Measurements from ENCODE around the gene NES.

NES gene

DNA sequence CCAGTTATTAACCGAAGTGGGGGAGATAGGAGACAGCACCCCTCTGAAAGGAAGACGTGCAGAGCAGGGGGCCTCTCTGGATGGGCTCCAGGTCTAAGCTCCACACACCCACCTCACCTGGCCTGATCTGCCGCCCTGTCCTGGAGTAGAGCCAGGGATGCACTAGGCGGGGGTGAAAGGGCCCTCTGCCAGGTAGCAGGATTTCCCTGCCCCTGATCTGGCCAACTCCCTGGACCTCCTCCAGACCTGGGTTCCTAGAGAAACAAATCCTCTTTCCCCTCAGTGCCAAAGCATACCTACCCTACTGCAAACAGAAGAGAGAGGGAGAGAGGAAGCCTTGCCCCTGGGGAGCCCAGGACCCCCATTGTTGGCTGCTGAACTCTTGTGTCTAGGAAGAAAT, 26.1 kb upstream of the NES start:
- DNase-seq = no peak

DNA sequence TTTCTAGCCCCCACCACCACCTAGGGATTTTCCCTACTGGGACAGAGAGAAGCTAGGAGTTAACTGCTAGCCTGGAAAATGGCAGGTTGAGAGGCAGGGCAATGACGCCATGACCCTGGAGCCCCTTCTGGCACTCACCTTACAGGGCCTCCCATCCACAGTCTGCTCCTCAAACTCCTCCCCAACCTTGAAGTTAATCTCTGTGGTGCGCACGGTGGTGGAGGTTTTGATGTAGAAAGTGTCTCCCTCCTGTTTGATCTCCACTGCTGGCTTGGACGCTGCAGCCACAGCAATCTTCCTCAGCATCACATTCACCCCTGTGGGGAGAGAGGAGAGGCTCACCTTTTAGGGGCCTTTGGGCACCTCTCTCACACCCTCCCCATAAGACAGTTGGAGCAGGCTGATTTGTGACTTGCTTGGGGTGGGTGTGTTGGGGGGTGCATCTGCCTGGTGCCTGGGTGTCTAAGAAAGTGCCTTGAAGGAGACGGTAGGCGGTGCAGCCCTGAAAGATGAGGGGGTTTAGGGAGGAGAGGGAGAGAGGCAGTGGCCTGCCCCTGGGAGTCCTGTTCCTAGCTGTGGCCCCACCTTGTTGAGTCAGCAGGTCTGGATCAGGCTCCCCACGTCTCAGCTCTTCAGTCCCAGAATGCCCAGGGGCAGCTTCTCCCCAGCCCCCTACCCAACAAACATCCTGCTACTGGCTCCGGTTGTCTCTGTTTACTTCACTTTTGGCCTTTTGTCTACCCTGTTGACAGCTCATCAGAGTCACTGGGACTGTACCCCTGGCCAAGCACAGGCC, 23.7 kb upstream of the NES start:
- DNase-seq = no peak

DNA sequence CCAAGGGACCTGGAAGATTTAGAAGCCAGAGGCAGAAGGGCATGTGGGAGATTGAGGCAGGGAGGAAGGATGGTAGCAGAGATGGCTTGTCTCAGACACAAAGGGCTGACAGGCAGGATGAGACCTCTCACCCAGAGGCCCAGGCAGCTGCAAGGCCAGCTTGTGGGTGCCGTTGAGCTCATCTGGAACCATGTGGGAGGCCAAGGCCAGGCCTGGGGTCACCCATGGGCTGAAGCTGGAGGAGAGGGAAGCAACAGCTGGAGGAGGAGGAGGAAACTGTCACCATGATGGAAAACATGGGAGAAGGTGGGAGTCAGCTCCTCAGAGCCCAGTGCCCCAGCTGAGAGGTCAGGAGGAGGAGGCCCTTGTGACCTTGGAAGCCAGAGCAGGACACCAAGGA, 21.8 kb upstream of the NES start:
- no peak for DNase-seq

GRCh38 chr1:156697481-156697880, 20.3 kb upstream of the NES start:
- DNase-seq = no peak

DNA sequence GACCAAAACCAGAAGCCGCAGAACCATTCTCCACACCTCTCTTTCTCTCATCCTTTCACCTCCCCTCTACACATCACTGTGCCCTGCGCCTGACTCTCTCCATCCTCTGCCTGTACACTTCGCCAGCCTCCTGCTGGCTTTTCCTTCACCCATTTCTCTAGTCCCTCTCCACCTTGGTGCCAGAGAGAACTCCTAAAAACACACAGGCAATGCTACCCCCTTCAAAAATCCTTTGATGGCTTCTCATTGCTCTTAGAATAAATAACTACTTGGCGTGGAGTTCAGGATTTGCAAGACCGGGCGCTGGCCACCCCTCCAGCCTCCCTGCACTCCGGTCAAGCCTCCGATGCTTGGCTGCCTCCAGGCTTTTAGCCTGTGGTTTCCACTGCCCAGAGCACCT, 19.5 kb upstream of the NES start:
- DNase-seq = no peak

DNA sequence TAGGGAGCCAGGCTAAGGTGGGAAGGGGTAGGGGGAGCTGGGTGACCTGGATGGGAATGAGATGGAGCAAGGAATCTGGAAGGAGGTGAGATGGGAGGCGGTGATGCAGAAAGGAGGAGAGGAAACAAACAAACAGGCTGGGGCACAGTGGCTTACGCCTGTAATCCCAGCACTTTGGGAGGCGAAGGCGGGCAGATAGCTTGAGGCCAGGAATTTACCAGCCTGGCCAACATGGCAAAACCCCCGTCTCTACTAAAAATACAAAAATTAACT, 17.4 kb upstream of the NES start:
- DNase-seq = no peak

DNA sequence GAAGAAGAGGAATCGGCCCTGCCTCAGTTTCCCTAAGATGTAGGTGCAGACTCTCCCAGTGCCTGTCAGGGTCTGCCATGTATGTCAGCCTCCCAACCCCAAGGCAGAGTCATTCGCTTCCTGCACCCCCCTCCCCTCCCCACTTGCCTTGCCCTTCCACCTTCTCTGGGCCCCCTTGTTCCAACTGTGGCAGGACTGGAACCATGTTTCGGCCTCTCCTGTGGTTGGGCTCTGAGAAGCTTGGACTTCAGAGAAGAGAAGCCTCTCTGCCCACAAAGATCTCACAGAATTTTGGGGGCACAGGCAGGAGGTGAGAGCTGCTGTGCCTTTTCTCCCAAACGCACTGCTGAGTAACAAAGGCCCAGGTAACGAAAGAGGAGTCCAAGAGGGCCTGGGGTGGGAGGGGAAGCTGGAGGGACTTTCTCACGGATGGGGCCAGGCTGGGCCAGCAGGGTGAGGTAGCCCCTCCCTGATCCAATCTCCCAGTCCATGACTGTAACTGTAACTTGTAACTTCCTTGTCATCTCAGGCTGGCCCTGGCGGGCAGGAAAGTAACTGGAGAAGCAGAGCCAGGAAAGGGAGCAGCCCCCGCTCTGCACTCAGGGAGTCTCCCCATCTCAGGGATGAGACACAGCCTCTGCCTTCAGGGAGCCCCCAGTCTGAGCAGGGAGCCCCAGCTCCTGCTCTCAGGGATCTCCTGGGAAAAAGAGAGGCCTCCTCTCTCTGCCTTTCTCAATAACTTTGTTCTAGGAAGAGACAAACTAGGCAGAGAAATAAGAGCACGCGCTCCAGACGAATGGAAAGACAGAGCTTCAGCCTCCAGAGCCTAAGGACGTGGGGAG, 16.9 kb upstream of the NES start:
- DNase-seq = no peak

DNA sequence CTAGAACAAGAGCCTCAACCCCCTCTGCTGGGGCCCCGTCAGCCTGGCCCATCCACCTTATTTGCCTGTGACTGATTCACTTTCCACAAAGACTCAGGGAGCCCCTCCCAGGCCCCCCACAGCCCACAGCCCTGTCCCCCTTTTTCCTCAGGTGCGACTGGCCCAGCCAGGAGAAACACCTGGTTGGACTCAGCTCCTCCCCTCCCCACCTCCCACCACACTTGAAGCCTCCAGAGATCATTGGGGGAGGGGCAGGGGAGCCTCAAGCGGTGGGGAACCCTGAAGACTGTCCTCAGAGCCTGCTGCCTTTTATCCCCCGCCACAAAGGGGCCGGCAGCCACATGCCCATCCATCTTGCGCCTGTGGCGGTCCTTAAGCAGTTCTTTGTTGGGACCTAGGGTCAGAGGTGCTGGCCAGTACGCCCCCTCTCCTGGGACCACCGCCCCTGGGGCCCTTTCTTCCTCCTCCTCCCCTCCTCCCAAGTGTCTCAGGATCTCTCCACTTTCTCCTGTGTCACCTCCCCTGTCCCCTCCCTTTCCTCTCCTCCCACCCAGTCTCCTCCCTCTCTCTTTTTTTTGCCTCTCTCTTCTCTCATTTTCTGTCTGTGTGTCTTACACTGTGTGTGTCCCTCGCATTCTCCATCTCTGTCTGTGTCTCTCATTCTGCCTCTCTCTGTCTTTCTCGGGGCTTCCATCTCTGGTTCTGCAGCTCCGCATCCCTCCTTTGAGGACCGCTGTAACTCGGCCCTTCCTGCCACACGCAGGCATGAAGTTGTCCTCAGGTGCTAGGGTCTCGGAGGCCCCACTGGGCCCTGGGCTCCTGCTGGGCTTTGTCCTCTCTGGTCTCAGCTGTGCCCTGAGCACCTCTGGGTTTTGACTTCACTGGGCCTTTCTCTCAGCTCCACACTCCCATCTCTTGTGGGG, 16.0 kb upstream of the NES start:
- no peak for DNase-seq

GRCh38 chr1:156692441-156692924, 15.3 kb upstream of the NES start:
- DNase-seq = no peak

DNA sequence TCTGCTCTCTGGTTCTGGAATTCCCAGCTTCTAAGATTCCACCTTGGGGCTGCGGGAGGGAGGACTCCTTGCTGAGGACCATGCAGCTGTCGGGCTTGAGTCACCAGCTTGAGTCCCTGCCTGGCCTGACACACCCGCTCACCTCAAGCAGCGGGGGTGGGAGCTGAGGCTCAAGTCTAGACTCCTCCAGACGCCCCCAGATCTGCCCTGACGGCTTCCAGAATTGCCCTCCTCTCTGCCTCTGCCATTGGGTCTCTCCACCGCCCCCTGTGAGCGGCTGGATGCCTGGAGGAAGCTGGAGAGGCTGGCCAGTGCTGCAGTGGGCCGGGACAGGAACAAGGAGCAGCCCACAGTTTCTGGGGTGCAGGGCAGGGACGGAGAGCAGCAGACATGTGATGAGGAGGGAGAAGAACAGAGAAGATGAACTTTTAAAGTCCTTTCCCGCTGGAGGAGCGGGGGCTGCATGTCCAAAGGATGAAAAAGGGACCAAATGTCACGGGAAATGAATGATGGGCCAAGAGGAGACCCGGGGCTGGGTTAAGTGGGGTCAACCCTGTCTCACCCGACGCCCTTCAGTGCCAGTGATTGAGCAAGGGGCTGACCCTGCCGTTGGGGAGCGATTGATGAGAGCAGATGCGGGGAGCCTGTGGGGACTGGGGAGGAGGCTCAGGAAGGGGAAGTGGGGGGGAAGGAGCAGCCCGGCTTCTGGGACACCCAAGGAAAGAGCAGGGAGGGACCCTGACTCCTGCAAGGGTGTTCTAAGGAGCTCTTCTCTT, 14.6 kb upstream of the NES start:
- no peak for DNase-seq

DNA sequence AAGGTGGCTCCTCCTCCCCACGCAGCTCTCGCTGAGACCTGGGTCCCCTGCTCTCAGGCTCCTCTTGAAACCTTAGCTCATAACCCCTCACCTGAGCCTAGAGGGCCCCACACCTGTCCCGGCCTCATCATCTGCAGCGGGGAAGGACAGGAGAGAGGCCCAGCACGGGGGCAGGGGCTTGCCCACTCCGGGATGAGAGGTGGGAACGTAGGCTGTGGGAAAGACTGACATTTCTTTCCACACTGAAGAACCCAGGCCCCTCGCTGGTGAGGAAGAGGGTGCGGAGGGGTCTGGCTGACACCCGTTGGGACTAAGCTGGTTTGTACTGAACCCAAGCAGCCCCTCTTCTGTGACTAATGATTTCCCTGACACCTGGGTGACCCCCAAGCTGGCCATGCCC, 14.0 kb upstream of the NES start:
- DNase-seq = no peak

DNA sequence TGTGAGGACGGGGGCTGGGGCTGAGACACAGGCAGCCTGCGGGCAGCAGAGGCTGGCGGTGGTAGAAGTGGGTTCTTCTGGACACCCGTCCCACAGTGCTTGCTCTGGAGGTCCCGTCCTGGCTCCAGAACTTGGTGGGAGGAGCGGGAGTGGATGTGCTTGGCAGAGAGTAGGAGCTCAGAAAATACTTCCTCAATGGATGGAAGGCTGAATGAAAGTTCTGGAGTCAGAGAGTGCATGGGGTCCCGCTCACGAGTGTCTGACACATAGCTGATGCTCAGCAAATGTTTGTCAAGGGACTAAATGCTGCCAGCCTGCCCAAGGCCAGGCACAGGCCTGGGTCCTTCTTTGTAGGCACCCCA, 13.4 kb upstream of the NES start:
- no peak for DNase-seq

DNA sequence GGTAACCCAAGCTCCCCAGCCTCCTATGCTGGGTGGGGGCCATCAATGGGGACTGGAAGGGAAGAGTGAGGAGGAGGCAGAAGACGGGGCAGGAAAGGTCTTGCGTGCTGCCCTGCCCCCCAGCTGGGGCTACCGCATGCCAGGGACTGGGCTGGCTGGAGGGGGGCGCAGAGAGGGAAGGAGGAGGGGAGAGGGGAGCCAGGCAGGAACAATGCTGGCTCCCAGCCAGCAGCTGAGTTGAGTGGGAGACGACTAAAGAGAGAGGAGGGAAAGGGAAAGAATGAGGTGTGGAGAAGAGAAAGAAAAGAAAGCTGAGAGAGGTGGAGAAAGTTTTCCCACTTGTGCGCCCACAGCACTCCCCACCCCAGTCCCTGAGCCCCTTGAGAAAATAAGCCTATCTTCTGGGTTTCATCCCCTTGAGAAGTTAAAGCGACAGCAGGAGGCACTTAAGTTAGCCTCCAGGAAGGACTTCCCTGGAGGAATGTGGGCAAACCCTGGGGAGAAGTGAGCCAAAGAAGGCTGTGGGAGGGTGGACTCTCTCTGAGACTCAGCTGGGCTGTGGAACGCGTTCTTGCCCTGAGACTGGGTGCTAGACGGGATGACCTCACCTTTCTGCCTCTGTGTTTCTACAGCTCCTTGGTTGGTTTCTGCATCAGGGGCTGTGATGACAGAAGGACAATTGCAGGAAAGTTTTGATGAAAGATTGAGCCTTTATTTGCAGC, 12.9 kb upstream of the NES start:
- no peak for DNase-seq

DNA sequence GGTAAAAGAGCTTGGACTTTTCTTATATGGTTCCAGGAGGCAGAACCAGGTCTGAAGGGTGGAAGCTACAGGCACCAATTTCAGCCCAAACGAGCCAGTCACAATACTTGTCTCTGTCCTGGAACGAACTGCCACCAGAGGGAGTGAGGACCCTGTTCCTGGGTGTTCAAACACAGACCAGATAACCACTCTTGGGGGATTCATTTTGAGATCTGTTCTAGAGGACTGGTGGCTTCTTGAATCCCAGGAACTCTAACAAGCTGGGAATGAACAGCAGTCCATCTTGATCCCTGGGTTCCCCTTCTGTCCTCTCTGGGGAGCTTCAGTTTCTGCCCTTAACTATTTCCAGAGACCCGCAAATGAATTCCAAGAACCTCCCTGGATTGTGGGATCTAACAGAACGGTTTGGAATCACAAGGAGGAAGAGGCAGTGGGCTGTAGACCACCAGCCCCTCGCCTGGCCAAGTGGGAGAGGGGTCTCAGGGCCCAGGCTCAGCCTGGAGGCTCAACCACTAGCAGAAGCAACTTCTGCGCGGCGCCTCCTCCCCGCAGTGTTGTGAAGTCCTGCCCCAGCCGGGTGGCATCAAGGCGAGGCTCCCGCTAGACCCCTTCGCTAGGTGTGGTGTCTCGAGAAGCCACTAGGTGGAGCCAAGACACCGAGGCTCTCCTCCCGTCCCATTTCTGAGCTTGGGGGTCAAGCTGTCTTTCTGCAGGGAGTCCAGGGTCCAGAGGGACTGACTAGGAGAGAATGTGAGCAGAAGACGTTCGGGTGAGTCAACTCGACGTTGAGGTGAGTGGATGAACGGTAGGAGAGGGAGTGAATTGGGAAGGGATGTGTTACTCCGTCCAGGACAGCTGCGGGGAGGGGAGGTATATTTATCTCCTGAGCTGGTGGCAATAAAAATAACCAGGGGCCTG, 12.1 kb upstream of the NES start:
- peak; percentile 83 for DNase-seq

GRCh38 chr1:156684227-156684782, 7.1 kb upstream of the NES start:
- DNase-seq = no peak

- DNase-seq = no peak
Observed at GRCh38 chr1:156682166-156682890, 5.1 kb upstream of the NES start.

GRCh38 chr1:156681196-156681960, 4.2 kb upstream of the NES start:
- no peak for DNase-seq

- DNase-seq = no peak
Observed at GRCh38 chr1:156680056-156680455, 2.8 kb upstream of the NES start.

Data from CD4-positive, alpha-beta T cell treated with Interleukin-12 subunit alpha and Interleukin-12 subunit beta, for 1 hour (primary cell).